NCI-H1417 (cell line): ENCODE results near the gene CHST11.

Experiments
- DNase-seq, 3 experiments: peaks; one replicate each; lab custom pipeline; 2025; lab: John Stamatoyannopoulos, UW

The CHST11 gene

GRCh38 chr12:104433061-104433460, 23.7 kb upstream of the CHST11 start:
- no peak for DNase-seq

GRCh38 chr12:104434129-104434528, 22.6 kb upstream of the CHST11 start:
- no peak for DNase-seq

DNA sequence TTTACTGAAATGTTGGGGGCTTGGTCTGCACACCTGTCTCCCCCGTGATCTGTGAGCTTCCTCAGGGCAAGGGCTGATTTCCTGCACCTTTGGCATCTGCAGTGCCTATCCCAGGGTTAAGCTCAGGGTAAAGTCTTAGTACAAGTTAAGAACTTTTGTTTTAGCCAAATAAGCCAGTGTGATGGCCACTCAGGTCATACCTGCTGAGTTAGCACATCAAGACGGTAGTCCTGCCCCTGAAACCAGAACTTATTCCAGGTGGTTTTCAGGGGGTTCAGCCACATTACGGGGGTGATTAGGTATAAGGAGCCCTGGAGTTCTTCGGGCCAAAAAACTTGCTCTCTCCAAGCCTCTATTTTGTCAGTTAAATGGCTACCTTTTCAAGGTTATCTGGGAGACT, 21.6 kb upstream of the CHST11 start:
- no peak for DNase-seq

DNA sequence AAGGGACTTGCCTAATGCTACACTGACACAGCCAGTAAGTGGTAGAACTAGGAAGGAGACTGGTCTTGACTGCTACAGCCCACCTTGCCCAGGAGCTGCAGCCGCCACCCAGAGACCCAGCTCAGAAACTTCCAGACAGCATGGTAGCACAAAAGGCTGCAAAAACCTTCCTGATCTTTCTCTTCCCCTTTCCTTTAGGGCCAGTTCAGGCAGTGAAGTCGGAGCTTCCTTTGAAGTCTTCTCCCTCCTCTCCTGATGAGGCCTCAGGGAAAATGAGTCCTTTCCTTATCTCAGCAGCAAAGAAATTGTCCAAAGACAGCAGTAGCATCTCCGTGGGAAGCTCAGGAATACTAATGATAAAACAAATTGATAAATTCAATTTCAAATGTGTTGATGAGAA, 21.0 kb upstream of the CHST11 start:
- DNase-seq = no peak

DNA sequence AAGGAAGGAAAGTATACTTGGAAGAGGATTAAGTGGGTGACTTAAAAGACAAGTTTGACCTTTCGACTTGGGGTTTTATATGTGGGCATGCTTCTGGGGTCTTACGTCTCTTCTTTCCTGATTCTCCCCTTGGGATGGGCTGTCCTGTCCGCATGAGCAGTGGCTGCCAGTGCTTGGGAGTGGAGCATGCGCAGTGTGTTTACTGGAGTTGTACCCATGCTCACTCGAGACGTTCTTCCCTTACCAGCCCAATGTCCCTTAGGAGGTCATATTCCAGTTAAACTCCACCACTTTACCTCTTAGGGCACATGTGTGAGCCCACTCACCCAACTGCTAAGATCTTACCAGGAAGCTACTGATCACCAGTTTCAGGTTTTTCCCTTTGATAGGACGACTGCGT, 20.0 kb upstream of the CHST11 start:
- DNase-seq = no peak

GRCh38 chr12:104438134-104438533, 18.6 kb upstream of the CHST11 start:
- no peak for DNase-seq

- DNase-seq = no peak
Measured at GRCh38 chr12:104439137-104439536, 17.6 kb upstream of the CHST11 start.

- DNase-seq = no peak
Measured at GRCh38 chr12:104443008-104443407, 13.7 kb upstream of the CHST11 start.

- DNase-seq = no peak
Measured at GRCh38 chr12:104446646-104447421, 9.9 kb upstream of the CHST11 start.

GRCh38 chr12:104448031-104448430, 8.7 kb upstream of the CHST11 start:
- DNase-seq = no peak

GRCh38 chr12:104448451-104448850, 8.3 kb upstream of the CHST11 start:
- no peak for DNase-seq

DNA sequence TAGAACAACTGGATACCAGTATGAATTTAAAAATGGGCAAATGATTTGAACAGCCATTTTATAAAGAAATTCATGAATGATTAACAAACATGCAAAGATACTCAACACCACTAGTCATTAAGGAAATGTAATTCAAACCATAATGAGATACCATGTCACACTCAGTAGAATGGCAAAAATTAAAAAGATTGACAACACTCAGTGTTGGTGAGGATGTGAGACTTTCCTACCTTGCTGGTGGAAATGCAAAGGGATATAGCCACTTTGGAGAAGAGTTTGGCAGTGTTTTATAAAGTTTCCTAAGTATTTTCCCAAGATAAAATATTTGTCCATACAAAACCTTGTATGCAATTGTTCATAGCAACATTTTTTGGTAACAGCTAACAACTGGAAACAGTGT, 6.0 kb upstream of the CHST11 start:
- no peak for DNase-seq

GRCh38 chr12:104452087-104452486, 4.7 kb upstream of the CHST11 start:
- DNase-seq = no peak

GRCh38 chr12:104453133-104453532, 3.6 kb upstream of the CHST11 start:
- no peak for DNase-seq

DNA sequence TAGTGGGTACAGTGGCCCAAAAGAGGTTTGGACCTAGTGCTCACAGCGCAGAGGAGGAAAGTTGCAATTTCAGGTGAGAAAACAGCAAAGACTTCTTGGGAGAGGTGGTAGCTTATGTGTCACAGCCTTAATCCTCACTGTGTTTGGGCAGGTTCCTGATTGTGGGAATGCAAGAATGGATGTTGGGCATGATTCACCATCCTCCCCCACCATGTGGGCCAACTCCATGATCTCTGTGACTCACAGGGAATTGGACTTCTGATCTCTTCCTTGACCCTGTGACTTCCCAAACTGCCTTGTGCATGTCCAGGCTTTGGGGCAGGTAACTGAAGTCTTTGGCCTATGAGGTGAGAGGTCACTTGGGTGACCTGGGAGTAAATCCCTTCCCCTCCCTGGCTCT, 1.8 kb upstream of the CHST11 start:
- DNase-seq = no peak

DNA sequence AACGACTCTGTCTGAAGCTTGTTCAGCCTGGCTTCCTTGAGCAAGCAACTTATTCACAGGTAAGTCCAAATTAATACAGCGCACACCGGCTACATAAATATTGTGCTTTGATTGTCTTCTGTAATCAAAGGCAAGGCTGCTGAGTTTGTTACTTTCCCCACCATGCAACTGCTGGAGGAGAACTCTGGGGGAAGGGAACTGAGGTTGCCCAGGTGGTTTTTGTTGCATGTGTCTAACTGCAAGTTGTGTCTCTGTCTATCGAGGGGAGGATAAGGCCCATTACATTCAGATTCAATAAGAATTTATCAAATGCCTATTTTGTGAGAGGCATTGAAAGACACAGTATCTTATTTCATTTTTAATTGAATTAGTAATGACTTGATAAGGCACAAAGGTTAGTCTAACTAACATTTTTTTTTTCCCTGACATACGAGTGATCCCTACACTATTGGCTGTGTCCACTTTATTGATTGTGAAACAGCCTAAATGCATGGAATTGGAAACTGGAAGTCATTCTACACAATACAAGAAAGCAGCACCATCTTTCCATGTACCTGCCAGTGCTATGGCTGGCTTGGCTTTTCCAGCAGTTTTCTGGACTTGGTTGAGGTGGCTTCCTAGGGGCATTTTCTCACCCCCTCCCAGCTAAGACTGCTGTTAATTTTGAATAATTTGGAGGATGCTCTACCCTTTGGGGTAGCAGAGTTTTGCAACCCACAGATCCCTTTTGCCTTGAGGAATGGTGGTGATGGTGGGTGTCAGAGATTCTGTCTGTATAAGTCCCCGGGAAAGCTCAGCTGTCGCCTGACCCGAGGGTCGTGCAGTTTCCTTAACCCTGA, 951 bp upstream of the CHST11 start:
- no peak for DNase-seq

GRCh38 chr12:104456950-104457745, 400 bp downstream of the CHST11 start:
- peak; percentile 84 to 96 (median 92) for DNase-seq

- DNase-seq = peak; percentile 36 to 69 (median 60)
Measured at GRCh38 chr12:104457746-104458693, 1.3 kb downstream of the CHST11 start.

DNA sequence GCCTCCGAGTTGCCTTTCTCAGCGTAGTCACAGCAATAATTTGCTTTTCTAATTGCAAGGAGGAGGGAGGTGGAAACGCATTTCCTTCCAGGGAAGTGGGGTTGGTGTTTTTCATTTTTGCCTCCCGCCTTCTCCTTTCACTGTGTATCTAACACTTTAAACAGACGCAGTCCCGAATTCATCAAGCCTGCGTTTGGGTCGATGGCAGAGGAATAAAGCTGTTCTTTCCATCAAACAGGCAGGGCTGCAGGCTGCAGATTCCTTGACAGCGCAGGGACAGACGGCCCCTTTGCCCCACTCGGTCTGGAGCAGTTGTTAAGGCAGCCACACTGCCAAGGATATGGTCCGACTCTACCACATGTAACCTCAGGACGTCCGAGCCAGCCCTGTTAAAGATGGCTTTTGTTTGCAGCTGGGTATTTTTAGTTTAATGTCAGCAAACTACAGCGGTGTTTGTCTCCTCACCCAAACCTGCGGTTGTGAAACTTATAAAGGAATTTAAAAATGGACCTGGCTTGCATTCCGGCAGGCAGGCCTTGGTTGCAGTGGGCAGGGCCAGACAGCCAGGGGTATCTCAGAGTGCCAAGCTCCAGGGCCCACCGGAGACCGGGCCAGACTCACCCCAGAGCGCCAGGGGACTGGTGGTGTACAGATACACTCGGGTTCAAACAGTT, 2.1 kb downstream of the CHST11 start:
- DNase-seq = peak in 1 of 3 experiments; percentile 36

- DNase-seq = no peak
Measured at GRCh38 chr12:104459368-104459909, 2.7 kb downstream of the CHST11 start.
